B cell (primary cell): Measurements from ENCODE around the gene DGKB. TPM values are rescaled to one million over a fixed set of nuclear protein-coding genes. Genes with fewer than 3 reads are reported as not detected.

Source experiments
- ATAC-seq: fragments of 200-7000 bp; cut with Tn5 transposase; one replicate; pipeline ENCODE4 v1.10.0; 2021; ENCODE audit warnings: low read depth, mild to moderate bottlenecking, moderate number of reproducible peaks, moderate library complexity
- CTCF ChIA-PET: fragments of 350-600 bp; sonication (Branson Sonifier 250); formaldehyde crosslinking; loops from one replicate; lab custom pipeline; 2021; ENCODE audit warnings: antibody characterized with exemption, inconsistent platforms; lab: Charles Lee
- POLR2A ChIA-PET: fragments of 350-600 bp; sonication (Branson Sonifier 250); formaldehyde crosslinking; loops from one replicate; lab custom pipeline; 2021; ENCODE audit warnings: antibody characterized with exemption; lab: Charles Lee
- DNase-seq: peaks from one replicate; pipeline ENCODE4 v3.0.0; 2013
- H2AFZ ChIP-seq: 2 replicates; pipeline ENCODE4 v1.6.1; 2012; ENCODE audit warnings: mild to moderate bottlenecking, low read depth, low read length; ENCODE audit not compliant: insufficient read depth, poor library complexity, severe bottlenecking
- H3K27ac ChIP-seq, 2 donors: 1 replicate in 1 of 2; 2 replicates in 1 of 2; pipeline ENCODE4 v1.5.1; 2012 to 2013; ENCODE audit warnings: low read length in 2 of 2, mild to moderate bottlenecking in 2 of 2, moderate library complexity in 1 of 2
- H3K27me3 ChIP-seq, 4 experiments: fragments of 200-600 bp in 1 of 4; sonication (generic) in 1 of 4; replicated peaks in 1 of 4; 1 replicate in 2 of 4; 2 replicates in 2 of 4; pipeline versions ENCODE4 v1.6.1 to v1.7.0; 2013 to 2016; ENCODE audit warnings: low read length in 3 of 4, mild to moderate bottlenecking in 2 of 4, mixed read lengths in 1 of 4, moderate library complexity in 1 of 4; ENCODE audit not compliant: insufficient read depth in 4 of 4, control insufficient read depth in 3 of 4; ENCODE audit errors: control extremely low read depth in 1 of 4
- H3K36me3 ChIP-seq, 2 experiments: replicated peaks in 1 of 2; 1 replicate in 1 of 2; 2 replicates in 1 of 2; pipeline versions ENCODE4 v1.6.1 to v1.7.1; 2013; ENCODE audit warnings: low read length in 1 of 2; ENCODE audit not compliant: insufficient read depth in 2 of 2, control insufficient read depth in 1 of 2; ENCODE audit errors: control extremely low read depth in 1 of 2, extremely low read depth in 1 of 2
- H3K4me1 ChIP-seq, 2 donors: fragments of 200-600 bp in 1 of 2; sonication (generic) in 1 of 2; 1 replicate in 1 of 2; 2 replicates in 1 of 2; pipeline versions ENCODE4 v1.5.1 to v1.6.1; 2013 to 2017; ENCODE audit warnings: low read length in 2 of 2; ENCODE audit not compliant: control insufficient read depth in 2 of 2, insufficient read depth in 2 of 2
- H3K4me2 ChIP-seq: replicated peaks from 2 replicates; pipeline ENCODE3; 2012; ENCODE audit warnings: mild to moderate bottlenecking, low read depth, low read length; ENCODE audit not compliant: poor library complexity, severe bottlenecking
- H3K4me3 ChIP-seq, 5 experiments: fragments of 200-600 bp in 1 of 5; sonication (generic) in 1 of 5; 1 replicate in 3 of 5; 2 replicates in 2 of 5; pipeline versions ENCODE4 v1.5.1 to v1.7.0; 2011 to 2016; ENCODE audit warnings: low read length in 4 of 5, mild to moderate bottlenecking in 4 of 5, low read depth in 2 of 5, control low read depth in 1 of 5, moderate library complexity in 1 of 5; ENCODE audit not compliant: insufficient read depth in 1 of 5; ENCODE audit errors: control extremely low read depth in 1 of 5, extremely low read depth in 1 of 5
- H3K79me2 ChIP-seq: fragments of 200-600 bp; sonication (generic); one replicate; pipeline ENCODE4 v1.6.0; 2016; ENCODE audit warnings: low read length; ENCODE audit not compliant: control insufficient read depth, insufficient read depth
- H3K9ac ChIP-seq: fragments of 200-600 bp; sonication (generic); 2 replicates; pipeline ENCODE4 v1.6.1; 2017; ENCODE audit warnings: mild to moderate bottlenecking, low read length, moderate library complexity
- H3K9me3 ChIP-seq, 3 donors: one replicate each; pipeline versions ENCODE4 v1.6.1 to v1.7.1; 2013; ENCODE audit warnings: low read length in 2 of 3; ENCODE audit not compliant: control insufficient read depth in 2 of 3, insufficient read depth in 1 of 3; ENCODE audit errors: control extremely low read depth in 1 of 3
- H4K20me1 ChIP-seq: 2 replicates; pipeline ENCODE4 v1.6.0; 2012; ENCODE audit warnings: mild to moderate bottlenecking, low read length; ENCODE audit not compliant: insufficient read depth, control insufficient read depth, poor library complexity, severe bottlenecking
- H3K27ac Mint-ChIP-seq: one replicate; pipeline ENCODE4 v1.8.0; 2021; ENCODE audit warnings: mixed read lengths
- H3K27me3 Mint-ChIP-seq: one replicate; pipeline ENCODE4 v1.8.0; 2021; ENCODE audit warnings: mixed read lengths
- H3K4me1 Mint-ChIP-seq: one replicate; pipeline ENCODE4 v1.8.0; 2021; ENCODE audit warnings: mixed read lengths
- H3K4me3 Mint-ChIP-seq: one replicate; pipeline ENCODE4 v1.8.0; 2021; ENCODE audit warnings: mixed read lengths
- H3K9me3 Mint-ChIP-seq: one replicate; pipeline ENCODE4 v1.8.0; 2022; ENCODE audit warnings: mixed read lengths; ENCODE audit not compliant: insufficient read depth
- EZH2 ChIP-seq: IDR thresholded peaks from 2 replicates; pipeline ENCODE4 v1.6.1; 2012; ENCODE audit warnings: borderline replicate concordance, low read depth, mild to moderate bottlenecking, moderate library complexity, low read length; ENCODE audit not compliant: insufficient read depth, poor library complexity, severe bottlenecking
- WGBS: methylation state at CpG from one replicate; pipeline ENCODE4 v1.1.5; 2013; ENCODE audit warnings: missing lambda C conversion rate; ENCODE audit not compliant: insufficient coverage; 5-methylcytosine and 5-hydroxymethylcytosine counted together
- intact Hi-C: fragments of 100-400 bp; cut with micrococcal nuclease; formaldehyde crosslinking; loops from one replicate; pipeline ENCODE4 v1.10.0; 2022
- polyA plus RNA-seq: library from polyadenylated mRNA; depleted of rRNA; stranded (reverse); fragments of >200 nt; gene quantifications from 2 replicates; pipeline ENCODE4 v1.2.3, GENCODE V29; 2012
- total RNA-seq, 2 donors: library from RNA; stranded (reverse); fragments of 120-200 nt in 1 of 2; gene quantifications; 1 replicate in 1 of 2; 2 replicates in 1 of 2; pipeline versions ENCODE4 v1.2.3 to v1.2.4, GENCODE V29; 2013 to 2022
- TF ChIP-seq, protein P1 (sequence below): fragments of 200-600 bp; IDR thresholded peaks from one replicate; pipeline ENCODE4 v1.8.0; 2022; ENCODE audit warnings: antibody characterized with exemption, mild to moderate bottlenecking

DGKB gene
- total and polyA plus RNA-seq, 2 donors (not counting 1 experiment from before 2014, with no cell fraction given): not detected

DNA sequence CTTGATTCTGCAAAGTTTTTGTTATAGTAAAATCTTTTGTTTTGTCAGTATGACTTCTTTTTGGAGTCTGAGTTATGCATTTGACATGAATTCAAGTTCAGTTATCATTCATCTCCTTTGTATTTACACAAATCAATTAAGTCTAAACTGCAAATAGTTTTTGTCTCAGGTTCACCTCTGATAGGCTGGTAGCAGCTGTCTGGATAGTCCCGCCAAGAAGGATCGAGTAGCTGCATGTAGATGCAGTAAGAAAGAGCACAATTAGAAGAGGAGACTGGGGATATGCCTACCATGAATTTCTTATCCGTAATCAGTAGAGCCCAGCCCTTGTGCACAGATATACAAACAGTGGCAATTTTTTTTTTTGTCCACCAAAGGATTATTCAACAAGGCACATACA is 520.6 kb downstream of the DGKB start:
- TF ChIP-seq EZH2: no peak
- TF ChIP-seq, protein P1, sequence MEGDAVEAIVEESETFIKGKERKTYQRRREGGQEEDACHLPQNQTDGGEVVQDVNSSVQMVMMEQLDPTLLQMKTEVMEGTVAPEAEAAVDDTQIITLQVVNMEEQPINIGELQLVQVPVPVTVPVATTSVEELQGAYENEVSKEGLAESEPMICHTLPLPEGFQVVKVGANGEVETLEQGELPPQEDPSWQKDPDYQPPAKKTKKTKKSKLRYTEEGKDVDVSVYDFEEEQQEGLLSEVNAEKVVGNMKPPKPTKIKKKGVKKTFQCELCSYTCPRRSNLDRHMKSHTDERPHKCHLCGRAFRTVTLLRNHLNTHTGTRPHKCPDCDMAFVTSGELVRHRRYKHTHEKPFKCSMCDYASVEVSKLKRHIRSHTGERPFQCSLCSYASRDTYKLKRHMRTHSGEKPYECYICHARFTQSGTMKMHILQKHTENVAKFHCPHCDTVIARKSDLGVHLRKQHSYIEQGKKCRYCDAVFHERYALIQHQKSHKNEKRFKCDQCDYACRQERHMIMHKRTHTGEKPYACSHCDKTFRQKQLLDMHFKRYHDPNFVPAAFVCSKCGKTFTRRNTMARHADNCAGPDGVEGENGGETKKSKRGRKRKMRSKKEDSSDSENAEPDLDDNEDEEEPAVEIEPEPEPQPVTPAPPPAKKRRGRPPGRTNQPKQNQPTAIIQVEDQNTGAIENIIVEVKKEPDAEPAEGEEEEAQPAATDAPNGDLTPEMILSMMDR: no peak
- intact Hi-C loops: no loop called here
- CTCF ChIA-PET: no interaction called here
- Mint-ChIP-seq H3K27me3 (no peaks in the 10 kb centered on the region), H3K4me3 (no peak overlapping the region), H3K4me1 (no peaks in the 10 kb centered on the region), H3K9me3 (no peaks in the 10 kb centered on the region), H3K27ac (no peak overlapping the region)
- Histone ChIP-seq H3K36me3 (no peaks in the 10 kb centered on the region), H3K4me1 (no peaks in the 10 kb centered on the region), H3K27me3 (no peaks in the 10 kb centered on the region), H3K79me2 (no peaks in the 10 kb centered on the region), H3K27ac (no peak overlapping the region), H3K4me3 (no peak overlapping the region), H3K9me3 (no peaks in the 10 kb centered on the region), H4K20me1 (no peaks in the 10 kb centered on the region), H3K4me2 (no peak overlapping the region), H2AFZ (no peak overlapping the region), H3K9ac (no peak overlapping the region)
- POLR2A ChIA-PET: no interaction called here
- ATAC-seq (no peak), DNase-seq (no peak)
- 100% methylated on average over 3 of the region's 3 CpGs for WGBS

DNA sequence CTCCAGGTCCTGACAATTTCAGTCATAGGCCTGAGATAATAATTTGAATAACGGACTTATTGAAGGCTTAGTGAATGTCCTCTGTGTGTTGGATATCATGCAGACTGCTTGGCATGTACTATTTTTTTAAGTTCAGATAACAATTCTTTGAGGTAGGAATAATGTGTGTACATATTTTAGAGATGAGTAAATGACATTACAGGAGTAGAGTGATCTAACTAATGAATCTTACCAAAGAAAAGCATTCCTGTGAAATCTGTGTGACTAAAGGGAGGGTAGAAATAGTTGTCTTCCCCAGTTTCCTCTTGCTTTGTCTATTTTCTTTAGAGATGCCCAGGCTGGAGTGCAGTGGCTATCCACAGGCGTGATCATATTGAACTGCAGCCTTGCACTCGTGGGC is 521.2 kb downstream of the DGKB start:
- no peak overlapping the region for H3K4me3 ChIP-seq
- Mint-ChIP-seq H3K4me3 (no peak overlapping the region), H3K27me3 (no peaks in the 10 kb centered on the region), H3K9me3 (no peaks in the 10 kb centered on the region), H3K27ac (no peak overlapping the region), H3K4me1 (no peaks in the 10 kb centered on the region)
- H3K27ac ChIP-seq: no peak overlapping the region
- no peaks in the 10 kb centered on the region for H3K9me3 ChIP-seq
- ChIA-PET POLR2A (no interaction called here), CTCF (no interaction called here)
- no peaks in the 10 kb centered on the region for H3K79me2 ChIP-seq
- H3K27me3 ChIP-seq: no peaks in the 10 kb centered on the region
- no peaks in the 10 kb centered on the region for H3K4me1 ChIP-seq
- DNase-seq (no peak), ATAC-seq (no peak)
- no peak overlapping the region for H3K4me2 ChIP-seq
- TF ChIP-seq EZH2: no peak
- TF ChIP-seq, protein P1: no peak
- no peak overlapping the region for H2AFZ ChIP-seq
- H3K9ac ChIP-seq: no peak overlapping the region
- H3K36me3 ChIP-seq: no peaks in the 10 kb centered on the region
- H4K20me1 ChIP-seq: no peaks in the 10 kb centered on the region
- intact Hi-C loops: no loop called here
- 96% methylated on average over 2 of the region's 3 CpGs for WGBS
